Activated CD4-positive, alpha-beta T cell treated with anti-CD3 and anti-CD28 coated beads for 48 hours (primary cell): Measurements from ENCODE around the gene UCK1.

Experiments
- DNase-seq: peaks from one replicate; pipeline ENCODE4 v3.0.0-alpha.2; 2020

Gene UCK1

DNA sequence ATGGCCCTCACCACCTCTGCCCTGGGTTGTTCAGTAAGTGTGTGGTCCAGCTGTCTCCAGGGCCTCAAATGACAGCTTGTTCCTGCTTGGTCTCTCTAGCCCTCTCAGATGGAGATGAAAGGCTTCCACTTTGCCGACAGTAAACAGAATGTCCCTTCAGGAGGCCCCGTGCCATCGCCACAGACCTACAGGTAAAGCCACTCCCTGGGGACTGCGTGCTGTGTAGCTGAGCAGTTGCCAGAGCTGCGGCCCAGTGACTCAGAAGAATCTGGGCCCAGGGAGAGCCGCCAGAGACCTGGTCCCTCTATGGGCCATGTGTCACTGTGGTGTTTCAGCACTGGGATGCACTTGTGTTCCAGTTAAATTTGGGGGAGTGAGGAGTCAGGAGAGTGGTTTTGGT is 39.0 kb downstream of the UCK1 start:
- DNase-seq, result no peak

DNA sequence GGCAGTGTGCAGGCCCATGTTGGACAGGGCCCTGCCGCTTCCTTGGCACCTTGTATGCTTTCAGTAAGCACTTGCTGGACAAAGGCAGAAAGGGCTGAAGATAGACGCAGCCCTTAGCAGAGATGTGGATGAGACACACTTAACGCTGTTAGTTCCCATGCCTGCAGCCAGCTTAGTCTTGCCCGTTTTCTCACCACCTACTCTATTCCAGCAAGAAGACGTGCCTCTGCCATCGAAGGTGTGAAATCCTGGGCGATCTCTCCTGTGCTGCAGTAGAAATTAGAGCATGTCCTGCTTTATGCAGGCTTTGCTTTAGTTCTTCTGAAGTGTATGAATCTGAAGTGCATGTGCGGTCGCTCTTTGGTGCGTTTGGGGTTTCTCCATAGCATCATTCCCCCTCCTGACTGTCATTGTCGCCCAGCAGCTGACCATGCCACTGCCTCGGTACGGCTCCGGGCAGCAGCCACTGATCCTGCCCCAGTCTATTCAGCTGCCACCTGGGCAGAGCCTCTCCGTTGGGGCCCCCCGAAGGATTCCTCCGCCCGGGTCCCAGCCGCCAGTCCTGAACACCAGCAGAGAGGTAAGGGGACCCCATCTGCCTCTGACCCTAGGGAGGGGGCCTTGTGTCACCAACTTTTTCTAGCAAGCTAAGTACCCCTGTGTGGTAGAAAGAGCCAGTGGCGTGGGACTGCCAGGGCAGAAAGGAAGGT is 39.9 kb downstream of the UCK1 start:
- no peak for DNase-seq

DNA sequence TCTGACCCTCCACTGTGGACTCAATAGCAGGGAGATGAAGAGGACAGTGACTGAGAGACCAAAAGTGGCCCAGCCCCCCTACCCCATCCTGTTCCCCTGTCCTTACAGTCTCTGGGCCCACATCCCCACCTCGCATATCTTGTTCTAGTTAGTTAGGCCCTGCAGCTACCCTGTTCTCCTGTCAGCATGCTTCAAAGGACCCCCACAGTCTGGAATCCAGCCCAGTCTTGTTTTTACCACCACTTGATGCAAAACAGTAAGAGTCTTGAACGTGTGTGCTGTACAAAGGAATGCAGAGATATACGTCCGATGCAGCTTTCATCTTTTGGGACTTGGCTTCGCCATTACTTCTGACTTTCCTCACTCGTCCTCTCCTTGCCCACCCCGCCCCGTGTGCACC is 40.5 kb downstream of the UCK1 start:
- no peak for DNase-seq

DNA sequence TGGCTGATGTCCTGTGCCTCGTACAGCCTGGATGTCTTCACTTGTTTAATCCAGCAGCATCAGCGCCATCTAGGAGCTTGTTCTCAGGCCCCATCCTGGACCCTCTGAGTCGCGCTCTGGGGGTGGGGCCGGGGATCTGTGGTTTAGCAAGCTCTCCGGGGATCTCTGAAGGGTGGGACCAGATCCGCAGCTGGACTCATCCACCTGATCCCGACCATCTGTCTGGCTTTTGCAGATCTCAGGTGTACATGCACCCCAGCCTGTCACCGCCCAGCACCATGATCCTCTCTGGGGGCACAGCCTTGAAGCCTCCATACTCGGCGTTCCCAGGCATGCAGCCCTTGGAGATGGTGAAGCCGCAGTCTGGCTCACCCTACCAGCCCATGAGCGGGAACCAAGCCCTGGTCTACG is 43.4 kb downstream of the UCK1 start:
- no peak for DNase-seq

DNA sequence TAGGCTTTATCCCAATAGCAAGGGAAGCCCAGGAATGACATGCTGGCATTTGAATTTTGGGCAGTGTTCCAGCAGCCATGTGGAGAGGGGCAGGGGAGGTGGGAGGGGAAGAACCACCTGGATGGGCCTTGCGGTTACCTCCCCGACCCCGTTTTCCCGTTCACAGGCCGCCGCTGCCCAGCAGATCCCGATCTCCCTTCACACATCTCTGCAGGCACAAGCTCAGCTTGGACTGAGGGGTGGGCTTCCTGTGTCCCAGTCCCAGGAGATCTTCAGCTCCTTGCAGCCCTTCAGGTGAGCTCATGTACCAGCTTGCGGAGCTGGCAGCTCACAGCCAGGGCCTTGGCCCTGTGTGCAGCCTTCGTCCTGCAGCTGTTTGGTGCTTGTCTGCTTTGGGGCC is 44.1 kb downstream of the UCK1 start:
- no peak for DNase-seq

DNA sequence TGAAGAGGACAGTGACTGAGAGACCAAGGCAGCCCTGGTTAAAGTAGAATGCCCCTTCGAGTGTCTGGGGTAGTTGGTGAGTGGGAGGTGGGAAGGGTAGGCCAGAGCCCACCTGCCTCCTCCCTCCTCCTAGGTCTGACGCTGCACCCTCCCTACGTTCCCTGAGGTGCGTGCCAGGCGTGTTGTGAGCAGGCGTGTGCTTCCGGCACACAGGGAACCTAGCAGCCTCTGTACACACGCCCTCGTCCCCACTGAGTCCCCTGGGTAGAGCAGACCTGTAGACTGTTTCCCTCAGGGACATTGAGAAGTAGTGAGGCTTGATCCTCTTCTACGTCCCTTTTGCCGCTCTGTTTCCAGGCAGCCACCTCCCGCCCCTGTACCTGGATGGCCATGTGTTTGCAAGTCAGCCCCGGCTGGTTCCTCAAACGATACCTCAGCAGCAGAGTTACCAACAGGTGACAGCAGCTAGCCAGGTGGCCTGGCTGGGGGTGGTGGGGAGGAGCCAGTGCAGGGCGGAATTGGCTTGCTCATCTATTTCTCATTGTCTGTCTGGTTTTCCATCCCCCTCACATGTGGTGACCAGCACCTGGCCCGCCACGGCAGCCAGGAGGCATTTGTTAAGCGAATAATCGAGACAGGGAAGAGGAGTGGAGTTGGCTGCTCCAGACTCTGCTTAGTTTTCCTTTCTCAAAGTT is 45.2 kb downstream of the UCK1 start:
- no peak for DNase-seq

DNA sequence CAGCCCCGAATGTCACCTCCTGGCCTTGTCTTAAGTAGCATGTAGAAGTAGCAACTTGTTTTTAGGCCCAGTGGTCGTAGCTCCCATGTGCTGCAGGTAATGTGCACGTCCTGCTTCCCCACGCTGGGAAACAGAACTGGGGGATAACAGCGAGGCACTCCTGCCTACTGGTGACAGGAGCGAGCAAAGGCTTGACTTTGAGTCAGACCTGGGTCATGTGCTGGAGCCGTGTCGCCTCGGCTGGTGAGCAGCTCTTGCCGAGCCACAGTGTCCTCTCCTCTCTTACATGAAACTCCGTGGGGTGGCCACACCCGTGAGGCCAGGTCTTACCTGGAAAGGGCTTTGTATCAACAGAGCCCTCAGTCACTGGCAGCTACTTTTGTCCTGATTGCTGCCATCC is 45.9 kb downstream of the UCK1 start:
- no peak for DNase-seq

DNA sequence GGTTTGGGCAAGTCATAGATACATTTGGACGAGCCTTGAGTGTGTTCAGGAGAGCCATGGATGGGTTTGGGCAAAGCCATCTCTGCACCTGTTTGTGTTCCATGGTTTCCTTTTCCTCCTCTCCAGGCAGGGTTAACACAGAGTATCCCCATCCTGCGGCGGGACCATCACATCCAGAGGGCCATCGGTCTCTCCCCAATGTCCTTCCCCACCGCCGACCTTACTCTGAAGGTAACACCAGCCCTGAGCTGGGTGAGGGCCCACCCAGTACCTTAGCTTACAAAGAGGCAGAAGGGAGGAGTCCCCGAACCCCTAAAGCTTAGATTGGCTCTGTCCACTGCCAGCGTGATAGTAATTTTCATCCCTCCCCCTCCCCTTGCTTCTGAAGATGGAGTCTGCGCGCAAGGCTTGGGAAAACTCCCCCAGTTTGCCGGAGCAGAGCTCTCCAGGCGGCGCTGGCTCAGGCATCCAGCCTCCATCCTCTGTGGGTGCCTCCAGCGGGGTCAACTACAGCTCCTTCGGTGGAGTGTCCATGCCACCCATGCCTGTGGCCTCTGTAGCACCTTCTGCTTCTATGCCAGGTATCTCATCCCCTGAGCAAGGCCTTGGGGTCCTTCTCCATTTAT is 46.4 kb downstream of the UCK1 start:
- no peak for DNase-seq

DNA sequence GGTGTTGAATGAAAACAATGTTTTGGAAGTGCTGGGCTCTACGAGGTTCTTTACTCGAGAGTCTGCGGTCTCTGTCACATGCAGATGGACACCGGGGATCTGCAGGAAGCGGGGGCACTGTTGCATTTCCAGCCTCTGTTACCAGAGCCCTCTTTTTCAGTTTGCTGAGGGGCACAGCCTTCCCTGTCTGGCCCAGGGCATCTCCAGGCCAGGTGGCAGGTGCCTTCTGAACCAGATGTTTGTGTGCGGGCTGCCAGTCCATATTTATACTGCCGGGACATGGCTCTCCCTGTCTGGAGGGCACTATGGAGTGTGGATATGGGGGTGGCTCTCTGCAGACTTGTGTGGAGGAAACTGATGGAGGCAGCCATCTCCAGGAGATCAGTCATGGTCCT is 47.0 kb downstream of the UCK1 start:
- DNase-seq, result no peak

DNA sequence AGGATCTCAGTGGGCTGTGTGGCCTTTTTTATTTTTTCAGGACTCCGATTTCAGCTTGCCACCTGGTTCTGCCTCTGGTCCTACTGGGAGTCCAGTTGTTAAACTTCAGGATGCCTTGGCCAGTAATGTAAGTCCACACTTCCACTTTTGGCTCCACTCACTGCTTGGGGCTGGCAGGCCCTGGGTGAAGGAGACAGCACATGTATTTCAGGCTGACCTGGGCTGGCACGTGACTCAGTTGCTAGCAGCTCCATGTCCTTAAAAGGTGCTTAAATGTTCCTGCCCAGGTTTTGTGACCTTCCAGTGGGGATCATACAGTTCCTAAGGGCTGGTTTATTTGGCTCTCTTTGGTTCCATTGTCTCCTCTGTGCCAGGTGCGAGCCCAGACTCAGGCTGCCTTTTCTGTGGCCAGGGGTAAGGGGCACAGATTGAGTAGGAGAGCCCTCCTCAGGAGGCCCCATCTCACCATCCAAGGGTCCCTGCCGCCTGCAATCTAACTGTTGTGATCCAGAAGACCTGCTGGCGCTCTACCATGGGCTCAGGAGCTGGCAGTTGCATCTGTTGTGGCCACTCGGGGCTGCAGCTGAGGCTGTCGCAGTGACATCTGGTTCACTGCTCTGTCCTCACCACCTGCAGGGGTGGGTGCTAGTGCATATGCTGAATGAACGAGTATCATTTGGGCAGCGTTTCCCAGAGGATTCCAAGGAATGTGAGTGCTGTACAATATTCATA is 47.6 kb downstream of the UCK1 start:
- DNase-seq, result no peak

DNA sequence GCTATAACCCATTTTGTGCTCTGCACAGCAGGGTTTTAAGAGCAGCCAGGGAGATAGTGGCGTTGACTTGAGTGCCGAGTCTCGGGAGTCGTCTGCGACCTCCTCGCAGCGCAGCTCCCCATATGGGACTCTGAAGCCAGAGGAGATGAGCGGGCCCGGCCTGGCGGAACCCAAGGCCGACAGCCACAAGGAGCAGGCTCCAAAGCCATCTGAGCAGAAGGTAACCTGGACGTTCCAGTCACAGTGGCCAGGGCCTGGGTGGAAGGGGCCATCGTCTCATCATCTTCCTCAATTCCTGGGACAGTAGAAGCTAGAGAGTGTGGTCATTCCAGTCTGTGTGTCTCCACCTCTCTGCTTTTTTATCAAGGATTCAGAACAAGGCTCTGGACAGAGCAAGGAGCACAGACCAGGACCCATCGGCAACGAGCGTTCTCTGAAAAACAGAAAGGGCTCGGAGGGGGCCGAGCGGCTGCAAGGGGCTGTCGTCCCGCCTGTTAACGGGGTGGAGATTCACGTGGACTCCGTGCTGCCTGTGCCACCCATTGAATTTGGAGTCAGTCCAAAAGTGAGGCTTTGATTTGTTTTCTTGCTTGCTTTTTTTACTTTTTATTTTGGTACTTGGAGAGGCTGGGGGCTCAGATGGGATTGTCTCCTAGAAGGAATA is 48.6 kb downstream of the UCK1 start:
- DNase-seq, result no peak

DNA sequence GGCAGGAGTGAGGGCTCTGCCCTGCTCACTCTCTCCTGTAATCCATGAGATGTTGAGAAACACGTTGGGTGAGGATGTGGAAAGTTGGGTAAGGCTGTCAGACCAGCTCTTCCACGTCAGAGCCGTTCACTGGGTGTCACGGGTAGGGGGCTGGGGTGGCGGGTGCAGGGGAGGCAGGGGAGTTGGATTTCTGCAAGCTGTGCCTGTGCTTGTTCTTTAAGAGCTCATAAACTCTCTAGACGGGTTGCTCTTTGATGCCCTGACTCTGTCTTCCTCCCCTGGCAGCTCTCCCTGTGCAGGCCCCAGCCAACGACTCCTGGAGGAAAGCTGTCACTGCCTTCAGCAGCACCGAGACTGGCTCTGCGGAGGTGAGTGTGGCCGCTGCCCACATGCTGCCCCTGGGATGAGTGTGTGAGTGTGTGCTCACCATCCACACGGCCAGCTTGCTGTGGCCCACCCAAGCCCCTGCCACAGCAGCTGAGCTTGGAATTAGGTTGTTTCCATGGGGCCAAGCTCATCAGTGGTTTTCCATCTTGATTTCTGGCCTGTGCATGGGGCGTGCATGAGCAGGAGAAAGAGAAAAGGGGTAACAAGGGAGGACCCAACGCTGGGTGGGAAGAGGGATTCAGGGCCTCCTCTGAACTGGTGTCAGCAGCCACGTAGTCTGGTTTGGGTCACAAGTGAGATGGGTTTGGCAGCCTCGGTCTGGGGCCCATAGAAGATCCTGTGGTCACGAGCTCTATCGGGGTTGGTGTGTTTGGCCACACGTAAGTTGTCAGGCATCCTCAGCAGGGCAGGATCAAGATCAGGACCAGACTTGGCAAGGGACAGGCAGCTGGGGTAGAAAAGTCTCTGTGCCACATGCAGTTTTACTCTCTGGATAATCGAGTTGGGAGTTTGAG is 49.4 kb downstream of the UCK1 start:
- no peak for DNase-seq

DNA sequence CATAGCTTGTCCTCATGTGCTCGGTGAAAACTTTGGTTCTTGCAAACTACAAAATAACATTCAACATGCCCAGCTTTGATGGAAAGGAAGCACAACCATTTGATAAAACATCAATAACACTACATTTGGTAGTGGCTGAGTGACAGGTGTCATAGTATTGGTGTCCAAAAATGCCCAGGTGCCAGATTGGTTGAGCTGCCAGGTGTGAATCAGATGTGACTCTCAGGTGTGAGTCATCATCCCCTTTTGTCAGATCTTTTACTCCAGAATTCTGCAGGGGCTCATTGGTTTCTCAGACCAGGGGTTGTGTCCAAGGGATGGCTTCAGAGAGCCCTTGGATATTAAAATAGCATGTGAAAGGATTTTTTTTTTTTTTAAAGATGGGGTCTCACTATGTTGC is 50.8 kb downstream of the UCK1 start:
- no peak for DNase-seq

DNA sequence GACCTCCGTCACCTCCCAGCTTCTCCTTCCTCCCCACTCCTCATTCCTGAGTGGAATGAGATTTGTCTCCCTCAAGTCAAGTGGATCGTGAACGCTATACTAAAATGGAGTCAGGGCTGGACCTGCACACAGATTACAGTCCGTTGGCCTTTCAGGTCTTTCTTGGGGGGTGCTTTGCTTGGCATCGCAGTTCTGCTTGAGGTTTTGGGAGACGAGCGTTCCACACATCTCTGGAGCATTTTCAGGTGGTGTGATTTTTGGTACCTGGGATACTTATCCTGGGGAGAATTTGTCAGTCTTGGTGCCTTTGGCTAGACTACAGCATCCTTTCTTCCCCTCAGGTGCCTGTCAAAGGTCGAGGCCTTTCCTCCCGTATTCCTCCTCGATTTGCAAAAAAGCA is 52.2 kb downstream of the UCK1 start:
- DNase-seq, result no peak

DNA sequence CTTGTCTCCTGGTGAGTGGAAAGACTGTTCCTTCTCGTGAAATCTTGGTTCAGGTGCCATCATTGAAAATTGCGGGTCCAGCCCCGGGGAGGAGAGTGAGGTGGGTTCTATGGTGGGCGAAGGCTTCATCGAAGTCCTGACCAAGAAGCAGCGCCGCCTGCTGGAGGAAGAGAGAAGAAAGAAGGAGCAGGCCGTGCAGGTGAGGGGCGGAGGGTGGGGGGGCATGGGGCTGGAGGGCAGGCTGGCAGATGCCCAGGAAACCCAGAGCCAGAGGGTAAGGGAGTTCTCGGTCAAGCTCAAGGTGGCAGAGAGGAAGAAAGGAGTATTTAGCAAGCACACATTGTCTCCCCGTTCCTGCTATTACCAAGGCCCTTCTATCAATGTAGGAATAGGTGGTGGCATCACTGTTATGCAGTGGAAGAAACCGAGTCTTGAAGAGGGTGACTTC is 52.6 kb downstream of the UCK1 start:
- peak; percentile 70 for DNase-seq

DNA sequence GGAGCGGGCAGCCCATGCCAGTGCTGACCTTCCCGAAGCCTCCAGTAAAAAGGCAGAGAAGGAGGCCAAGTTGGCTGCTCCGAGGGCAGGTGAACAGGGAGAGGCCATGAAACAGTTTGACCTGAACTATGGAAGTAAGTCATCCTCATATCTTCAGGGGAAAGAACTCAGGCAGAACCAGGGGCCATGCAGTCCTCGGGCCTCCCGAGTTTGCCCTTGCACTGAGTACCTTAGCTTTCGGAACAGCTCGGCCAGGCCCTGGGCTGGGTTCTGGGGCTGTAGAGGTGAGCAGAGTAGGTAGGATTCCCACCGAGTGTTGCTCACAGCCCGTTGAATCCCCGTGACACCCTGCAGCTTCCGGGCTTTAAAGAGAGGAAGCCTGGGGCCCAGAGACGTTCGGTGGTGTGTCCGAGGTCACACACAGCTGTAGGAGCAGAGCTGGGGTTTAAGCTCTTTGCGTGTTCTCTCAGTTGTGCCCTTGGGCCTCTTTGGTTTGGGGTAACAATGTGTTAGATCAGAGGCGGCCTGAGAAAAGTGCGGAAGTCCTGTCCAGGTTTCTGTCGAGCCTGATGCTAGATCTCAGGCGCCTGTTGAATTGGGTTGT is 53.1 kb downstream of the UCK1 start:
- no peak for DNase-seq

DNA sequence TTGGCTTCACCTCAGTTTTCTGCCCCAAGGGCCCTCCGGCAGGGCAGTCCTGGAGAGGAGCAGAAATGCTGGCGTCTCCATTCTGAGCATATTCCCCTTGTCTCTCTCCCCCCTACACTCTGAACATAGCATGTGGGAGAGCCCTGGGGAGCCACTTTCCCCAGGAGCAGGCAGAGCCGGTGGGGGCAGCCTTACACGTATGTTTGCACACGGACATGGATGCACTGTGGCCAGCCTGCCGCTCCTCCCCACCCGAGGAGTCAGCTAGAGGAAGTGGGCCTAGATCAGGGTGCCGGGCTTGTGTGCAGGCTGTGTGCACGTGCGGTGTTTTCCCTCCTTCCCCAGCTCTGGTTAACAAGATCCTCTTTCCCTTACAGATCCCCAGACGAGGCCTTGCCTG is 53.7 kb downstream of the UCK1 start:
- no peak for DNase-seq

DNA sequence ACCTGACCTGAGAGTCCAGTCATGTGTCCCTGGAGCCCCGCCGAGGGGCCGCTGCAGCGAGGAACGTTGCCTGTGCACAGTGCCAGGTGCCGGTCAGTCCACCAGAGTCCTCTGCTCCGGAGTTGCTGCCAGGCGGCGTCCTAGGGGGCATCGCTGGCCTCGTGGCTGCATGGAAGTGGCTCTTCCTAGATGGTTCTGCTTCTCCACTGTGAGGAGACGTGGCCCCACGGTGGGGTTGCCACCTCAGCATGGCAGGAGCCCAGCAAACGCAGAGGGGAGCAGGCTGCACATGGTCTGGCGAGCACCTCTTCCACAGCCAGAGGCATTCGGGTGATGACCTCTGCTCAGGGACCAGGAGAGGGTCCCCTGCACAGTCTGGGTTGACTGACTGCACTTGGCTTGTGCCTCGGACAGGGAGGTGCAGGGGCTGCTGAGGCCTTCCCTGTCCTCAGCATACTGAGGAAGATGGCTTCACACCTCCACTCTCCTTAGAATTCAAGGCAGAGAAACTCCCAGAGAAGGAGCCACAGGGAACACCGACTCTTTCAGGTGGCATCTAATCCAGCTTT is 54.2 kb downstream of the UCK1 start:
- DNase-seq, result no peak

DNA sequence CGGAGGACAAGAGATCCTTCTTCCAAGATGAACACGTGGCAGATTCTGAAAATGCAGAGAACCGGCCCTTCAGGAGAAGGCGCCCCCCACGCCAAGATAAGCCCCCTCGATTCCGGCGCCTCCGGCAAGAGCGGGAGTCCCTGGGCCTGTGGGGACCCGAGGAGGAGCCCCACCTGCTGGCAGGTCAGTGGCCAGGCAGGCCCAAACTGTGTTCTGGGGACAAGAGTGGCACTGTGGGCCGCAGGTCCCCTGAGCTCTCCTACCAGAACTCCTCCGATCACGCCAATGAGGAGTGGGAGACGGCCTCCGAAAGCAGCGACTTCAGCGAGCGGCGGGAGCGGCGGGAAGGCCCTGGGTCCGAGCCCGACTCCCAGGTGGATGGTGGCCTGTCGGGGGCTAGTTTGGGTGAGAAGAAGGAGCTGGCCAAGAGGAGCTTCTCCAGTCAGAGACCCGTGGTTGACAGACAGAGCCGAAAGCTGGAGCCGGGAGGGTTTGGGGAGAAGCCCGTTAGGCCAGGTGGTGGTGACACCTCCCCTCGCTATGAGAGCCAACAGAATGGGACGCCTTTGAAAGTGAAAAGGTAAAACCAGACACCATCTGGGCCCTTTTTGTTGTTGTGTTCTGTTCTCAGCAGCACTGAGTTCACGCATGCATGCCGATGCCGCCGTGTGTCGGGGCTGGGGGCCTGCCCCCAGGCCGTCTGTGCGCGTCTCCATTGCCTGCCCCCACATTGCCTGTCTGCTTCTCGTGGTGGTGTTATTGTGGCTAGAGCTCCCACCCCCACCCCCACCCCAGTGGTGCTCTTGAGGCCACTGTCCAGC is 54.9 kb downstream of the UCK1 start:
- DNase-seq, result no peak
